HEK293T (cell line): ENCODE results near the gene CFAP74.

Experiments used
- BHLHE40 ChIP-seq: fragments of 450-650 bp; IDR thresholded peaks from 2 replicates; pipeline ENCODE4 v1.6.1; 2016; ENCODE audit warnings: mild to moderate bottlenecking, moderate library complexity, borderline replicate concordance
- FOXA1 ChIP-seq: fragments of 450-650 bp; IDR thresholded peaks from 2 replicates; pipeline ENCODE4 v1.6.1; 2016; ENCODE audit warnings: mild to moderate bottlenecking
- FOXK2 ChIP-seq: fragments of 450-650 bp; IDR thresholded peaks from 2 replicates; pipeline ENCODE4 v1.6.1; 2016; ENCODE audit warnings: mild to moderate bottlenecking
- HDGF ChIP-seq: fragments of 450-650 bp; IDR thresholded peaks from 2 replicates; pipeline ENCODE4 v1.6.1; 2017; ENCODE audit warnings: antibody characterized with exemption, borderline replicate concordance
- NFRKB ChIP-seq: fragments of 450-650 bp; IDR thresholded peaks from 2 replicates; pipeline ENCODE4 v1.6.1; 2016; ENCODE audit warnings: mild to moderate bottlenecking, moderate library complexity
- SP1 ChIP-seq: fragments of 450-650 bp; IDR thresholded peaks from 2 replicates; pipeline ENCODE4 v1.6.1; 2017
- TARDBP ChIP-seq: fragments of 450-650 bp; IDR thresholded peaks from 2 replicates; pipeline ENCODE4 v1.6.1; 2016
- ZNF384 ChIP-seq: fragments of 450-650 bp; IDR thresholded peaks from 2 replicates; pipeline ENCODE4 v1.6.1; 2016

- TF ChIP-seq SP1 (no peak), NFRKB (no peak), HDGF (no peak), ZNF384 (no peak), FOXK2 (no peak), TARDBP (no peak), BHLHE40 (no peak), FOXA1 (no peak)
Measured at GRCh38 chr1:2039251-2039650, 35.7 kb upstream of the CFAP74 start.
